Parathyroid adenoma (tissue), 2 donors: ENCODE measurements around the gene TIAM2.
"Not testable (repeated sequence)": the region's sequence is repeated elsewhere in the genome, so short reads cannot be mapped to it uniquely, and the experiment has no call there.

Experiments used
- H2AFZ ChIP-seq: fragments of 300-600 bp; sonication (generic); one replicate; pipeline ENCODE4 v1.7.0; 2017; ENCODE audit warnings: antibody characterized with exemption, mild to moderate bottlenecking
- H3K27ac ChIP-seq: fragments of 300-600 bp; sonication (generic); one replicate; pipeline ENCODE4 v1.7.0; 2017
- H3K27me3 ChIP-seq: fragments of 300-600 bp; sonication (generic); one replicate; pipeline ENCODE4 v1.7.0; 2017; ENCODE audit warnings: low read length; ENCODE audit not compliant: control insufficient read depth, insufficient read depth
- H3K36me3 ChIP-seq: fragments of 300-600 bp; sonication (generic); one replicate; pipeline ENCODE4 v1.7.0; 2017; ENCODE audit warnings: low read length; ENCODE audit not compliant: control insufficient read depth, insufficient read depth
- H3K4me1 ChIP-seq: fragments of 300-600 bp; sonication (generic); one replicate; pipeline ENCODE4 v1.7.0; 2017; ENCODE audit warnings: control low read depth
- H3K4me2 ChIP-seq: fragments of 300-600 bp; sonication (generic); one replicate; pipeline ENCODE4 v1.7.0; 2017; ENCODE audit warnings: low read length
- H3K4me3 ChIP-seq: fragments of 300-600 bp; sonication (generic); one replicate; pipeline ENCODE4 v1.7.0; 2017; ENCODE audit warnings: low read depth, low read length
- H3K79me2 ChIP-seq: fragments of 300-600 bp; sonication (generic); one replicate; pipeline ENCODE4 v1.7.0; 2017; ENCODE audit warnings: control low read depth
- H3K9ac ChIP-seq: fragments of 300-600 bp; sonication (generic); one replicate; pipeline ENCODE4 v1.7.0; 2017; ENCODE audit warnings: mild to moderate bottlenecking
- H3K9me3 ChIP-seq: fragments of 300-600 bp; sonication (generic); one replicate; pipeline ENCODE4 v1.7.0; 2017; ENCODE audit warnings: low read length; ENCODE audit not compliant: control insufficient read depth
- CTCF ChIP-seq: fragments of 300-600 bp; sonication (generic); IDR thresholded peaks from one replicate; pipeline ENCODE4 v1.7.0; 2017; ENCODE audit warnings: antibody characterized with exemption, mild to moderate bottlenecking
- donor health status: primary hyperparathyroidism.

TIAM2 gene

GRCh38 chr6:155224618-155225017 is 229.5 kb downstream of the TIAM2 start:
- Histone ChIP-seq H3K27me3 (no peaks in the 10 kb centered on the region), H3K27ac (no peak overlapping the region), H3K4me3 (no peak overlapping the region), H2AFZ (no peak overlapping the region), H3K36me3 (no peaks in the 10 kb centered on the region), H3K9me3 (no peaks in the 10 kb centered on the region), H3K79me2 (no peaks in the 10 kb centered on the region), H3K4me2 (no peak overlapping the region), H3K4me1 (no peaks in the 10 kb centered on the region), H3K9ac (no peak overlapping the region)
- no peak for TF ChIP-seq CTCF

- Histone ChIP-seq H3K27me3 (no peaks in the 10 kb centered on the region), H3K4me1 (no peaks in the 10 kb centered on the region), H3K79me2 (no peaks in the 10 kb centered on the region), H3K27ac (no peak overlapping the region), H3K9me3 (no peaks in the 10 kb centered on the region), H3K9ac (no peak overlapping the region), H2AFZ (no peak overlapping the region), H3K4me3 (no peak overlapping the region), H3K36me3 (no peaks in the 10 kb centered on the region), H3K4me2 (no peak overlapping the region)
- TF ChIP-seq CTCF = no peak
Observed at GRCh38 chr6:155227046-155227445, 231.9 kb downstream of the TIAM2 start.

DNA sequence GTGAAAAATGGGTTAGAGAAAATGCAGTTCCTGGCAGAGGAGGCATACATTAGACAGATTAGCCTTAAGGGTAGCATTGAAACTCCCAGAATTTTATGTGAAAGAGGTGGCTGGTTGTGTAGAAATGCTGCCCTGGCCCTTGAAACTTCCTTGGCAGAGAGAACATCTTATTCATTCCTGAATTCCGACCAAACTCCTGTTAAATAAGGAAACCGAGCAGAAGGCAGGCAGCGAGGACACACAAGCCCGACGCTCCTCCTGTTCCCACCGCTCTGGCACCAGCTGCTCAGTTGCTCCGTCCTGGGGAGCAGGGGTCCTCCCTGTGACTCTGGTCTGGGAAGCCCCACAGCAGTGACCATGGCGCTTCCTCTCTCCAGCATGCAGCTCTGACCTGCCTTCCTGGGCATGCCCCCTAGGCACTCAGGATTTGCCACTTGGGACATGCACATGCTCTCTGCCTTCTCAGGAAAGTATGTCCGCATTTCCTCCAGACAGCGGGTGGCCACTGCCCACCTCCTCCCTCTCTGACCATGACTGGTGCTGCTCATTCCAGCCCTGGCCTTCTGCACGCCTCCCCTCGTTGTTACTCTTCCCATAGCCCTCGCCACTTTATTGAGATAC is 233.5 kb downstream of the TIAM2 start:
- H3K27ac ChIP-seq = no peak overlapping the region
- H3K9me3 ChIP-seq = no peaks in the 10 kb centered on the region
- no peak overlapping the region for H3K4me3 ChIP-seq
- no peak for TF ChIP-seq CTCF
- H2AFZ ChIP-seq = no peak overlapping the region
- no peak overlapping the region for H3K9ac ChIP-seq
- no peaks in the 10 kb centered on the region for H3K36me3 ChIP-seq
- no peak overlapping the region for H3K4me2 ChIP-seq
- H3K4me1 ChIP-seq = no peaks in the 10 kb centered on the region
- no peaks in the 10 kb centered on the region for H3K79me2 ChIP-seq
- H3K27me3 ChIP-seq = no peaks in the 10 kb centered on the region

- not testable (repeated sequence) for H3K79me2 ChIP-seq, H3K36me3 ChIP-seq, H3K4me2 ChIP-seq, H3K9ac ChIP-seq, H3K27me3 ChIP-seq, H3K4me1 ChIP-seq, H3K27ac ChIP-seq, H3K4me3 ChIP-seq, H3K9me3 ChIP-seq, H2AFZ ChIP-seq
Observed at GRCh38 chr6:155230975-155231374, 235.9 kb downstream of the TIAM2 start.

DNA sequence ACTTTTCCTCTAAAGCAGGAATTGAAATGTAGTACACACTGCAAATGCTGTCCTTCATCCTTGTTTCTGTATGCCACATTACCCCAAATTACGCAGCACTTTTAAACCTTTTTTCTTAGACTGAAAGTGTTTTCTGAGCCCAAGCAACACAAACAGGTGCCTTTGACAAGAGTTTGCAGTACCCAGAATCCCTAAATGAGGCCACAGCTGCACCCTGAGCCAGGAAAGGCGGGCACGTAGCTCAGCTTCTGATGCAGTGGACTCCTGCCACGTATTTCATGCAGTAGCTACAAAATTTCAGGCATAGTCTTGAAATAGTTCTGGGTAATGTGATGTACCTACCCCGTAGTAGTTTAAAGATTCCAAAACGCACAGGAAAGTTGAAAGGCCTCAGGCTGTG is 237.7 kb downstream of the TIAM2 start:
- no peak for TF ChIP-seq CTCF
- Histone ChIP-seq H3K4me3 (no peak overlapping the region), H3K9ac (no peak overlapping the region), H2AFZ (no peak overlapping the region), H3K9me3 (no peaks in the 10 kb centered on the region), H3K27ac (no peak overlapping the region), H3K27me3 (no peaks in the 10 kb centered on the region), H3K79me2 (no peaks in the 10 kb centered on the region), H3K4me2 (no peak overlapping the region), H3K36me3 (no peaks in the 10 kb centered on the region), H3K4me1 (no peaks in the 10 kb centered on the region)
